IMR-90 (cell line): ENCODE data around the gene KDM1B.

ENCODE experiments used
- CHD1 ChIP-seq: IDR thresholded peaks from 2 replicates; pipeline ENCODE4 v1.6.1; 2012; ENCODE audit warnings: low read depth, low read length, improper control_type of control experiment
- CTCF ChIP-seq: conservative IDR thresholded peaks from 2 replicates; pipeline ENCODE4 v1.5.1; 2012; ENCODE audit warnings: mild to moderate bottlenecking, low read depth, low read length, improper control_type of control experiment
- MAFK ChIP-seq: IDR thresholded peaks from 2 replicates; pipeline ENCODE4 v1.6.1; 2012; ENCODE audit warnings: low read depth, low read length, improper control_type of control experiment
- NFE2L2 ChIP-seq: fragments of 150-350 bp; IDR thresholded peaks from 2 replicates; pipeline ENCODE4 v1.6.1; 2016; ENCODE audit warnings: low read depth, mild to moderate bottlenecking, low read length
- POLR2A ChIP-seq: IDR thresholded peaks from 2 replicates; pipeline ENCODE4 v1.6.1; 2012; ENCODE audit warnings: mild to moderate bottlenecking, low read depth, low read length
- RAD21 ChIP-seq: IDR thresholded peaks from 2 replicates; pipeline ENCODE4 v1.6.1; 2012; ENCODE audit warnings: low read length, improper control_type of control experiment

- TF ChIP-seq POLR2A = no peak
- TF ChIP-seq RAD21 = no peak
- no peak for TF ChIP-seq CTCF
- TF ChIP-seq MAFK = no peak
- TF ChIP-seq CHD1 = no peak
- TF ChIP-seq NFE2L2 = no peak
These were observed 32.5 kb downstream of the KDM1B start for GRCh38 chr6:18187701-18188100.
